Gastroesophageal sphincter (tissue), 3 donors: ENCODE results near the gene IFT43.

ENCODE experiments used
- CTCF ChIP-seq, 4 experiments: fragments of 200-600 bp in 2 of 4; fragments of 450-650 bp in 2 of 4; sonication (generic) in 1 of 4; IDR thresholded peaks; one replicate each; pipeline ENCODE4 v1.5.1; 2017 to 2019; ENCODE audit warnings: antibody characterized with exemption in 4 of 4, mild to moderate bottlenecking in 2 of 4, moderate library complexity in 2 of 4
- POLR2A ChIP-seq, 2 donors: fragments of 450-650 bp; IDR thresholded peaks; one replicate each; pipeline ENCODE4 v1.6.1; 2017; ENCODE audit warnings: antibody characterized with exemption in 2 of 2, mild to moderate bottlenecking in 2 of 2, moderate library complexity in 1 of 2
- POLR2AphosphoS5 ChIP-seq: sonication (generic); formaldehyde crosslinking; IDR thresholded peaks from one replicate; pipeline ENCODE4 v1.6.1; 2017; ENCODE audit warnings: antibody characterized with exemption

GRCh38 chr14:76115010-76115422, 129.5 kb downstream of the IFT43 start:
- TF ChIP-seq CTCF (IDR thresholded peaks at IDR 0.05) (no peak), POLR2A (IDR thresholded peaks at IDR 0.05) (no peak), POLR2AphosphoS5 (no peak)
